ENCODE measurements around the gene LNP1. TPM values are rescaled to one million over a fixed set of nuclear protein-coding genes. Genes with fewer than 3 reads are reported as not detected.
A peak's percentile ranks its signal among the peaks of the same experiment; 100 is the strongest.

Gene LNP1
- total and polyA plus RNA-seq, 8 donors: 1.1 to 2.4 (median 1.5) TPM

DNA sequence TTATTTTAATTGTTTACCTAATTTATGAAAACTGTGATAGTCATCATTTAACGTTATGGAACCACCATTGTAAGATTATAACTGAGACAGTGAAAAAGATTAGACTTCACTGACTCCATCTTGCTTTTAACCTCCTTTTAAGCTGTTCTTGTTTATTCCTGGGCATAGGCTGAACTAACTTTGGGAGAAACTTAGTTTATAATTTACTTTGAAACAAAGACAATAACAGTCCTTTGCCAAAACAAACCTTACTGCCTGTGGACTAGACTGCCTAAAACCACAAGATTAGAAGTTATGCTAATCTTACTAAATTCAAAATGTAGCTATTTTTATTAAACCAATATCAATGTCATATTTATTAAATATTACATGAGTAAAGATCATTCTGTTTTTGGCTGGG lies 46.7 kb downstream of the LNP1 start:
- Histone ChIP-seq H3K9me3 (no peaks in the 10 kb centered on the region), H3K4me3 (no peak overlapping the region), H3K27me3 (no peaks in the 10 kb centered on the region), H3K27ac (no peak overlapping the region), H3K4me1 (peaks cover 0 to 21% (median 12%) of the 10 kb centered on the region in 3 donors), H3K36me3 (no peaks in the 10 kb centered on the region)
- TF ChIP-seq, protein P1, sequence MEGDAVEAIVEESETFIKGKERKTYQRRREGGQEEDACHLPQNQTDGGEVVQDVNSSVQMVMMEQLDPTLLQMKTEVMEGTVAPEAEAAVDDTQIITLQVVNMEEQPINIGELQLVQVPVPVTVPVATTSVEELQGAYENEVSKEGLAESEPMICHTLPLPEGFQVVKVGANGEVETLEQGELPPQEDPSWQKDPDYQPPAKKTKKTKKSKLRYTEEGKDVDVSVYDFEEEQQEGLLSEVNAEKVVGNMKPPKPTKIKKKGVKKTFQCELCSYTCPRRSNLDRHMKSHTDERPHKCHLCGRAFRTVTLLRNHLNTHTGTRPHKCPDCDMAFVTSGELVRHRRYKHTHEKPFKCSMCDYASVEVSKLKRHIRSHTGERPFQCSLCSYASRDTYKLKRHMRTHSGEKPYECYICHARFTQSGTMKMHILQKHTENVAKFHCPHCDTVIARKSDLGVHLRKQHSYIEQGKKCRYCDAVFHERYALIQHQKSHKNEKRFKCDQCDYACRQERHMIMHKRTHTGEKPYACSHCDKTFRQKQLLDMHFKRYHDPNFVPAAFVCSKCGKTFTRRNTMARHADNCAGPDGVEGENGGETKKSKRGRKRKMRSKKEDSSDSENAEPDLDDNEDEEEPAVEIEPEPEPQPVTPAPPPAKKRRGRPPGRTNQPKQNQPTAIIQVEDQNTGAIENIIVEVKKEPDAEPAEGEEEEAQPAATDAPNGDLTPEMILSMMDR (IDR thresholded peaks at IDR 0.05): no peak
- DNase-seq (no peak), ATAC-seq (peak in 3 of 4 donors; percentile 22 to 79 (median 57)), FAIRE-seq (no peak)
- 36 to 38% methylated on average over 1 of the region's 1 CpG for WGBS, 2 donors
- intact Hi-C loops (cut with DNase I): no loop called here

DNA sequence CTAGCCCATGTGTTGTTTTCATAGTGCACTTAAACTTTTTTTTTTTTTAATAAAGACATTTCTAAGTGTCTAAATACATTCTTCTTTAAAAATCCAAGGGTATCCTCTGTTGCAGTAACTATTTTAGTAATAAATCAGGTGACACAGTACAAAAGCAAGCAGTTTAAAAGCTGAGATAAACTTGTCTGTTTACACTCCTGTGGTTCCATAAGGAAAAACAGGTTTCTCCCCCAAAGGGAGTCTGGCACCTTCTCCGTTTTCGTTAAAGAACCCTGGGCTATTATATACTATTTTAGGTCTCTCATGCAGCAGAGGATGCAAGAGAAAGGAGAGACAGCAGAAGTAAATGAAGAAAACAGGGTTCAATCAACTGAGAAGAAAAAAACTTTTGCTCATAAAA lies 47.9 kb downstream of the LNP1 start:
- Histone ChIP-seq H3K9me3 (no peaks in the 10 kb centered on the region), H3K36me3 (no peaks in the 10 kb centered on the region), H3K27ac (no peak overlapping the region), H3K27me3 (no peaks in the 10 kb centered on the region), H3K4me3 (no peak overlapping the region), H3K4me1 (peaks cover 0 to 23% (median 12%) of the 10 kb centered on the region in 3 donors)
- FAIRE-seq (no peak), ATAC-seq (peak in 3 of 4 donors; percentile 60 to 72 (median 69)), DNase-seq (no peak)
- intact Hi-C loops (cut with DNase I): no loop called here
- 22 to 23% methylated on average over 2 of the region's 2 CpGs for WGBS, 2 donors
- TF ChIP-seq, protein P1 (IDR thresholded peaks at IDR 0.05): no peak

DNA sequence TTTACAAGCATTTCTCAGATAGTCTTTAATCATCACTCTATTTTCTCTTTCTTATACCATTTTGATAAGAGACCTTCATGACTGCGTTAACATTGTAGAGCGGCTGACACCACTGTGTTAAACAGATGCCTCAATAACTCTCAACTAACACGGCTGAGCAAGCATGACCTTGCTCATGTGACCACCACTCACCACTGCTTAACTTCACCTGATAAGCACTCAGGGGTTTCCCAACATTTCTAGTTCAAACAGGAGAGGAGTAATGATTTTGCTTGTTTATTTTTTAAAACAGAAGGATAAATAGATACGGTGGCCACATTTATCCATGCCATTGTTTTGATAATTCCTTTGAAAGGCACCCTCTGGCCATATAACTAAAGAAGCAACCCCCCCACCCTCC lies 53.3 kb downstream of the LNP1 start:
- intact Hi-C loops (cut with DNase I): loop anchor here in 1 of 3 donors (10.0 kb wide), 1 partner anchor 260 kb away; no protein-coding TSS in a partner anchor
- H3K27me3 ChIP-seq: no peaks in the 10 kb centered on the region
- DNase-seq (no peak), FAIRE-seq (no peak), ATAC-seq (peak in 3 of 4 donors; percentile 53 to 76 (median 68))
- H3K4me1 ChIP-seq: peaks cover 0 to 8% (median 0%) of the 10 kb centered on the region in 3 donors
- H3K27ac ChIP-seq: no peak overlapping the region
- TF ChIP-seq, protein P1 (IDR thresholded peaks at IDR 0.05): no peak
- no peaks in the 10 kb centered on the region for H3K36me3 ChIP-seq
- H3K4me3 ChIP-seq: no peak overlapping the region
- H3K9me3 ChIP-seq: no peaks in the 10 kb centered on the region
- WGBS, 2 donors: 35 to 39% methylated on average over 4 of the region's 4 CpGs

DNA sequence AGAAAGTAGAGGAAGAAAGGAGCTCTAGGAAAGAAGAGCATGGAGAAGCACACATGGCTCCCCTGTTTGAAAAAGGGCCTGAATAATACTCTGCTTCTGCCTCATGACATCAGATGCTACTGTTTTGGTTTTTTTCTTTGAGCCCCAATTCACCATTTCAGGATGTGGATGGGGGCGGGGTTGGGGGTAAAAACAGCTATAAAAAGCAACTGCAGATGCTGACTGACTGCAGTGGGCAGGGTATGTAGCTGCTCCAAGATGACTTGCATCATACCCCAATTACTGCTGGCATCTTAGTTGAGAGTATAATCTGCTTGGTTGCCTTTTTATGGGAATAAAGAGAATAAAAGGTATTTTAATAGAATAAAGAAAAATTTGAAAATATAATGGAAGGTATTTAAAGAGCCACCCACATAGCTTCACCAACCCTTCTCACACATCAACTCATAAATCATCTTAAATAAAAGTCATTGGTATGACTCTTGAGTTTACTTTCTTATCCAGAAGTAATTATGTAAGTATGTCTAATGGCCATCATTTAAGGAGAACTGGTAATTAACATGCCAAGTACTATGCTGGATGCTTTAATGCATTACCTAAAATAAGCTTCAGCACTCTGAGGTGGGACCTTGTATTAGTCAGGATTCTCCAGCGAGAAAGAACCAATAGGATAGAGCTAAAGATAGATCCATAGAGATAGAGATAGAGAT lies 54.7 kb downstream of the LNP1 start:
- FAIRE-seq: no peak
- Histone ChIP-seq H3K4me1 (peaks cover 0 to 8% (median 0%) of the 10 kb centered on the region in 3 donors), H3K9me3 (no peaks in the 10 kb centered on the region), H3K27ac (no peak overlapping the region), H3K4me3 (no peak overlapping the region), H3K27me3 (no peaks in the 10 kb centered on the region), H3K36me3 (no peaks in the 10 kb centered on the region)
- ATAC-seq: no peak
- TF ChIP-seq, protein P1 (IDR thresholded peaks at IDR 0.05): no peak
- no peak for DNase-seq
- intact Hi-C loops (cut with DNase I): loop anchor here in 1 of 3 donors (10.0 kb wide), 1 partner anchor 259 kb away; no protein-coding TSS in a partner anchor
- 94 to 98% methylated on average over 2 of the region's 2 CpGs for WGBS, 2 donors

DNA sequence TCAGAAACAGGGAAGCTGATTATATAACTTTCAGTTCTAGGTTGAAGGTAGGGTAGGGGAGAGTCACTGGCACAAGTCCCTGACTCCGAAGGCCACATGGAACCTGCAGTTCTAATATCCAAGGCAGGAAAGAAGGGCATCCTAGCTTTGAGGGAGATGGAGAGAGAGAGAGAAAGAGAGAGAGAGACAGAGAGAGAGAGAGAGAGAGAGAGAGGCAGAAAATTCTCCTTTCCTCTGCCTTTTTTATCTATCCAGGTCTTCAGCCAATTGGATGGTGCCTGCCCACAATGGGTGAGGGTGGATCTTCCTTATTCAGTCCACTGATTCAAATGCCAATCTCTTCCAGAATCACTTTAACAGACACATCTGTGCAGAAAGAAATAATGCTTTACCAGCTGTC lies 55.4 kb downstream of the LNP1 start:
- no peak for ATAC-seq
- TF ChIP-seq, protein P1 (IDR thresholded peaks at IDR 0.05): no peak
- DNase-seq: no peak
- intact Hi-C loops (cut with DNase I): loop anchor here in 1 of 3 donors (10.0 kb wide), 1 partner anchor 258 kb away; no protein-coding TSS in a partner anchor
- Histone ChIP-seq H3K27me3 (no peaks in the 10 kb centered on the region), H3K27ac (no peak overlapping the region), H3K36me3 (no peaks in the 10 kb centered on the region), H3K4me1 (peaks cover 0 to 8% (median 0%) of the 10 kb centered on the region in 3 donors), H3K9me3 (no peaks in the 10 kb centered on the region), H3K4me3 (no peak overlapping the region)
- WGBS, 2 donors: 84 to 88% methylated on average over 1 of the region's 1 CpG
- no peak for FAIRE-seq

Measured in pancreas (tissue), 10 donors.